Right renal pelvis (tissue), 4 donors: ENCODE results near the gene LARGE2. TPM values are rescaled to one million over a fixed set of nuclear protein-coding genes. Genes with fewer than 3 reads are reported as not detected.

Experiments used
- DNase-seq, 4 donors: peaks; one replicate each; pipeline ENCODE4 v3.0.0-alpha.2; 2013; ENCODE audit warnings: low read depth in 4 of 4, low spot score in 3 of 4, missing footprints in 1 of 4
- polyA plus RNA-seq, 4 donors: library from polyadenylated mRNA; unstranded; fragments of 120-200 nt; gene quantifications; one replicate each; pipeline ENCODE4 v1.2.1, GENCODE V29; 2013; ENCODE audit not compliant: insufficient read length in 4 of 4

The LARGE2 gene
- polyA plus RNA-seq, 4 donors: 21.0 to 25.6 (median 22.8) TPM

DNA sequence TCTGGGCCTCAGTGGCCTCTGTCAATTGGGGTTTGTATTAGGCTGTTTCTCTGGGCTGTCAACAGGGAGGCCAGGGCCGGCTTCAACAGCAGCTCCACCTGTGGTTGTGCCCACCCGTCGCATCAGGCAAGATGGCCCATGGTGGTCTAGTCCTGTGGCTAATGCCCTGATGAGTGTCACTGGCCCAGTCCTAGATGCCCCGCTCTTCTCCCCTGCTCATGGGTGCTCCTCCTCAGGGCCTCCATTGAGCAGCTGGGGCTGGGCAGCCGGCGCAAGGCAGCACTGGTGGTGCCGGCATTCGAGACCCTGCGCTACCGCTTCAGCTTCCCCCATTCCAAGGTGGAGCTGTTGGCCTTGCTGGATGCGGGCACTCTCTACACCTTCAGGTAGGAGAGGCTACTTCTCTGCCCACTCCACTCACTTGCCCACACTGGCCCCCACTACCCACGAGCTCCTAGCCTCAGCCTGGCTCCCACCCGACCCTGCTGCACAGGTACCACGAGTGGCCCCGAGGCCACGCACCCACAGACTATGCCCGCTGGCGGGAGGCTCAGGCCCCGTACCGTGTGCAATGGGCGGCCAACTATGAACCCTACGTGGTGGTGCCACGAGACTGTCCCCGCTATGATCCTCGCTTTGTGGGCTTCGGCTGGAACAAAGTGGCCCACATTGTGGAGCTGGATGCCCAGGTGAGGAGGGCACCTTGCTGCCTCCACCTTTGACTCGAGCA lies 5.4 kb downstream of the LARGE2 start:
- DNase-seq: no peak

DNA sequence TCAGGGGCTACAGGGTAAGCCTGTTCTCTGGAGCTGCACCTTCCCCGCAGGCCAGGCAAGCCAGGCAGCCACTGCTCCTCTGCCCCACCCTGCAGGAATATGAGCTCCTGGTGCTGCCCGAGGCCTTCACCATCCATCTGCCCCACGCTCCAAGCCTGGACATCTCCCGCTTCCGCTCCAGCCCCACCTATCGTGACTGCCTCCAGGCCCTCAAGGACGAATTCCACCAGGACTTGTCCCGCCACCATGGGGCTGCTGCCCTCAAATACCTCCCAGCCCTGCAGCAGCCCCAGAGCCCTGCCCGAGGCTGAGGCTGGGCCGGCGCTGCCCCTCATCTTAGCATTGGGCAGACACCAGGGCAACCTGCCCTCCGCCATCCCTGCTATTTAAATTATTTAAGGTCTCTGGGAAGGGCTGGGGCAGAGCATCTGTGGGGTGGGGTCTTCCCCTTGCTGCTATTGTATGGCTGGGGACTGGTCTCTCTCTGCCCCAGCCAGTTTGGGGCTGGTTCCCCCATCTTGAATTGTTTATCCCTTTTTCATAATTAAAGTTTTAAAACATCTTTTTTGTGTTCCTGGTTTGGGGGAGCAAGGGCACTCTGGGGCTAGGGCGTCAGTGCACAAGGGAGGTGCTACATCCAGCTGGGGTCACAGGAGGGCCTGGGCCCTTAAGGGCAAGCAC lies 6.2 kb downstream of the LARGE2 start:
- no peak for DNase-seq

- DNase-seq: no peak
Observed at GRCh38 chr11:45929486-45930030, 7.1 kb downstream of the LARGE2 start.

- DNase-seq: no peak
Observed at GRCh38 chr11:45930031-45930794, 7.8 kb downstream of the LARGE2 start.

- no peak for DNase-seq
Observed at GRCh38 chr11:45930951-45931570, 8.6 kb downstream of the LARGE2 start.

DNA sequence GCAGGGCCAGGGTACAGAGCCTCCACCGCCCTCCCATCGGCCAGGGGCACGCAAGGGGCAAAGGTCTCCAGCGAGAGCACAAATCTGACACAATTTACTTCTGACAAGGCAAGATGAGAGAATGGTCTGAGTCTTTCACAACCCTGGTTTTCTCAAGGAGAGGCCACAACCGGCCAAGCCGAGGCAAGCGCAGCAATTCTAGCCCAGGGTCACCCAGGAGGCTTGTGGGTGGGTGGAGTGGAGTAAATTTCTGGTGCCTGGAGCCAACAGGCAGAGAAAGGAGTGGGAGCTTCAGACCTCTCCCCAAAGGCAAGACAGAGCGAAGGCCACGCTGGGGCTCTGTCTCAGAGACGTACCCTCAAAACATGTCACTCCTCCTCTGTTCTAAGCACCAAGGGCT lies 9.3 kb downstream of the LARGE2 start:
- DNase-seq: no peak

GRCh38 chr11:45932217-45932616 lies 9.8 kb downstream of the LARGE2 start:
- DNase-seq: no peak

- DNase-seq: no peak
Observed at GRCh38 chr11:45933131-45933831, 10.8 kb downstream of the LARGE2 start.

GRCh38 chr11:45933846-45934579 lies 11.6 kb downstream of the LARGE2 start:
- no peak for DNase-seq

GRCh38 chr11:45934580-45935318 lies 12.3 kb downstream of the LARGE2 start:
- no peak for DNase-seq

DNA sequence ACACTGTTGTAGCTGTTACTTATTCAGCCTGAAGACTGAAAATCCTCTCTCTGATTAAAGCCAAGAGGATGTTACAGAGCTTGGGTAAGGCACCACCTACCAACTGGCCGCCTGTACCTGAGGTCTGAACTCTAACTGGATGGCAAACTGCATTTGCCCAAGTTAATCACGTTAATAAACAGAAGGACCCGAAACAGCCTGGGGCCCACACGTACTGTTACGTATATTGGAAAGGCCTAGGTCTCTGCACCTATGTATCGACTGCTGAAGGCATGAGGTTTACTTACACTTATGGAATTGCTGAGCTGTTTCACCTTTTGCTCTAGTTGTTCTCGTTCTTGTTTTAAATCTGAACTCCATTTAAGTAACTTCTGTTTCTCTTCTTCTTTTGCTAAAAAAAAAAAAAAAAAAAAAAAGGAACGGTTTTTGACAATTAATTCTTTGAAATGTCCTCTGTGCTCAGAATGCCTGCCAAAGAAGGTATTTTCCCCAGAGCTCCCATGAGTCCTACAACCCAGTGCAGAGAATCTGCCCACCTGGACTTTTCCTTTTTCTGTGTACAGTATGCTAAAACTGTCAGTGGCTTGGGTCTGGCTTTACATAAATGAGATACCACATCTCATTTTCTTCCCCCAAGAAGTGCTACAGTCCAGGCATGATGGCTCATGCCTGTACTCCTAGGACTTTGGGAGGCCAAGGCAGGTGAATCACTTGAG lies 13.1 kb downstream of the LARGE2 start:
- DNase-seq: no peak

- DNase-seq: no peak
Observed at GRCh38 chr11:45936511-45937054, 14.1 kb downstream of the LARGE2 start.

DNA sequence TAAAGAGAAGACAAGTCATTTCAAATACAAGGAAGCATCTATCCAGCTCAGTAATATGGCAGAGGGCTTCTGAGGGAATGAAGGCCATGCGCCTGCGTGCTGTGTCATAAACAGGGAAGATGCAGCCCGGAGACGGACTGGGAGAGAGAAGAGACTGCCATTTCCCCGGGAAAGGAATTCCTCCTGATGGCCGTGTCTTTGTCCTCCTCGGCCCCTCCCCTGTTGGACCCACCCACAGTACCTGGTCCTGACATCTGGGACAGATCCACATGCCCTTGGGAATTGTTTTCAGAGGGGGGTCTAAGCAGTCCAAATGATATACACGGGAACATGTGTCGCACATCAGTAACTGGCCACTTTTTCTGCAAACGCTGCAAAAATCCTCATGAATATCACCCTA lies 15.5 kb downstream of the LARGE2 start:
- DNase-seq: no peak

DNA sequence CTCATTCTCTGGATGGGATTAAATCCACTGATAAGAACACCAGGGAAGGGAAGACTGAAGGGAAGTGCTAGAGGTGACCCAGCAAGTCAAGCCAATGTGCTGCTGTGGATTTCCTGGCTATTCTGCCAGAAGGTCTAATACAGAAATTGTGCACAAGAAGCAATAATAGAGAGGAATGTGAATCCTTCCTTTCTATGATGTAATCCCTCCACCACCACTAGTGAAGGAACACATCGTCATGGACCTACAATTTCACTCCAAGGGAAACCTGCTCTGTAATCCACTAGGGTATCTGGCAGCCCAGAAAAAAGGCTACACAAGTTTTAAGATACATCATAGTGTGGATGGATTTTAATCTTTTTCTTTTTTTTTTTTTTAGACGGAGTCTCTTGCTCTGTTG lies 17.4 kb downstream of the LARGE2 start:
- no peak for DNase-seq

DNA sequence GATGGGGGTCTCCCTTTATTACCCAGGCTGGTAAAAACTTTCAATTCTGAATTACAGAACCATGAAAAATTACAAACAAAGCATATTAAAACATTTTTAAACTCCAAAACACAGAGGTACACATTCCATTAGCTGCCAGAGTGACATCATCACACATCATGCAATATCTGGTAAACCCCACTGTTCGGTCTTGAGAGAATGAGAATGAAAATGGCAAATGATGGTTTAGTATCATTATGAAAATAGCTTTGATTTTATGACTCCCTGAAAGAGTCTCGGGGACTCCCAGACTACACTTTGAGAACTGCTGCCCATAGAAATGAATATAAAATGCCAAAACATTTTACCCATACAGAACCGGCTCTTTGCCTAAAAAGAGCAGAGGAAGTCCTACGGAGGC lies 18.8 kb downstream of the LARGE2 start:
- DNase-seq: no peak

- no peak for DNase-seq
Observed at GRCh38 chr11:45942381-45942780, 19.9 kb downstream of the LARGE2 start.

DNA sequence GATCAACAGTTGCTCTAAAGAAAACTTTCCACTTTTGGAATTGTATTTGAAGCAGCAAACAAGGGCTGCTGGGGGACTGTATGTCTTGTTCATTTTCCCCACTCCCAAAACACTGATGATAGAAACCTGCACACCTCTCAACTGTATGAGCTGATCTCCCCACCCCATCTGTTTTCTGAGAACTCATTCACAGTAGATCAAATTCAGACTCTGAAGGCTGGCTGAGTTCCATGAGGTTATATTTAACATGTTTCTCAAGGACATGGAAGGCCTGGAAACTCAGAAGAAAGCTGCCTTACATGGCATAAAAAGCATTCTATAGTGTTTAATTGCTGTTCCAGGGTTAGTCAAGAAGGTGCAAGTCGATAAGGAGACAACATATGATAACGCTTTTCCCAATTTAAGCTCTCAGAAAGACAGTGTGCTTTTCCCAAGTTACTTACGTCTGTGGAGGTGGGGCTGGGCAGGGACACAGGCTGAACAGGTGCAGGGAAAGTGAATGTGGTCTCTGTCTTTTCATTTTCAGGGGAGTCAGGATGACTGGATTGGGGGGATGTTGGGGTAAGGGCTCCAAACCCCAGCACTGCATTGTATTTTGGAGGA lies 23.0 kb downstream of the LARGE2 start:
- DNase-seq: no peak

DNA sequence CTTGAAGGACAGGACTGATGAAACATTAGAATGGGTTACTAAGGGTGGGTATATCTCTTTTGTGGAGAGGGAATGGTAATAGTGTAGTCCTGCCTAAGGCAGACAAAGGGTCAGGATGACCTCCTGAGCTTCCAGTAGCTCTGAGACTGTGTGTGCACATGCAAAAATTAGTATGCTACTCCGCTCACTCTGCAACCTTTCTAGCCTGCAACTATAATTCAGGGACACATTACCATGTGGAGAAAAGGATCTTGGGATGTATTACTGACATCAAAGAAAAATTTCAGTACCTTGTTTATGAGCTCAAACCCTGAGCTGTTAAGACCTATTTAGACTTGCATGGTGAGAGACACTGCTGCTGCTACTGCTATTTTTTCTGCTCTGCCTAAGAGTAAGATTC lies 25.4 kb downstream of the LARGE2 start:
- no peak for DNase-seq
